Osteocyte (in vitro differentiated cells): ENCODE results near the gene DAZAP1. TPM values are rescaled to one million over a fixed set of nuclear protein-coding genes. Genes with fewer than 3 reads are reported as not detected.

Experiments
- DNase-seq: peaks from one replicate; pipeline ENCODE4 v3.0.0; 2021; ENCODE audit warnings: mixed read lengths; ENCODE audit not compliant: unreplicated experiment; ENCODE audit errors: extremely low spot score
- H3K27ac Mint-ChIP-seq: one replicate; pipeline ENCODE4 v1.8.0; 2021; ENCODE audit warnings: mild to moderate bottlenecking, mixed read lengths; ENCODE audit not compliant: unreplicated experiment
- H3K27me3 Mint-ChIP-seq: one replicate; pipeline ENCODE4 v1.8.0; 2021; ENCODE audit warnings: mixed read lengths; ENCODE audit not compliant: unreplicated experiment
- H3K36me3 Mint-ChIP-seq: one replicate; pipeline ENCODE4 v1.8.0; 2021; ENCODE audit warnings: mixed read lengths; ENCODE audit not compliant: unreplicated experiment
- H3K4me1 Mint-ChIP-seq: one replicate; pipeline ENCODE4 v1.8.0; 2021; ENCODE audit warnings: mixed read lengths; ENCODE audit not compliant: unreplicated experiment
- H3K4me3 Mint-ChIP-seq: one replicate; pipeline ENCODE4 v1.8.0; 2021; ENCODE audit warnings: mild to moderate bottlenecking, moderate library complexity, mixed read lengths; ENCODE audit not compliant: unreplicated experiment
- H3K9me3 Mint-ChIP-seq: one replicate; pipeline ENCODE4 v1.8.0; 2021; ENCODE audit warnings: mixed read lengths; ENCODE audit not compliant: unreplicated experiment
- total RNA-seq: library from RNA; stranded (reverse); gene quantifications from 2 replicates; pipeline ENCODE4 v1.2.1, GENCODE V29; 2021
- TF ChIP-seq, protein P1 (sequence below): fragments of 200-600 bp; sonication (generic); IDR thresholded peaks from 2 replicates; pipeline ENCODE4 v1.5.0; 2021; ENCODE audit warnings: antibody characterized with exemption, mild to moderate bottlenecking, moderate library complexity

DAZAP1 gene
- total RNA-seq, 1 donor from 2014 or later, result 101 TPM

DNA sequence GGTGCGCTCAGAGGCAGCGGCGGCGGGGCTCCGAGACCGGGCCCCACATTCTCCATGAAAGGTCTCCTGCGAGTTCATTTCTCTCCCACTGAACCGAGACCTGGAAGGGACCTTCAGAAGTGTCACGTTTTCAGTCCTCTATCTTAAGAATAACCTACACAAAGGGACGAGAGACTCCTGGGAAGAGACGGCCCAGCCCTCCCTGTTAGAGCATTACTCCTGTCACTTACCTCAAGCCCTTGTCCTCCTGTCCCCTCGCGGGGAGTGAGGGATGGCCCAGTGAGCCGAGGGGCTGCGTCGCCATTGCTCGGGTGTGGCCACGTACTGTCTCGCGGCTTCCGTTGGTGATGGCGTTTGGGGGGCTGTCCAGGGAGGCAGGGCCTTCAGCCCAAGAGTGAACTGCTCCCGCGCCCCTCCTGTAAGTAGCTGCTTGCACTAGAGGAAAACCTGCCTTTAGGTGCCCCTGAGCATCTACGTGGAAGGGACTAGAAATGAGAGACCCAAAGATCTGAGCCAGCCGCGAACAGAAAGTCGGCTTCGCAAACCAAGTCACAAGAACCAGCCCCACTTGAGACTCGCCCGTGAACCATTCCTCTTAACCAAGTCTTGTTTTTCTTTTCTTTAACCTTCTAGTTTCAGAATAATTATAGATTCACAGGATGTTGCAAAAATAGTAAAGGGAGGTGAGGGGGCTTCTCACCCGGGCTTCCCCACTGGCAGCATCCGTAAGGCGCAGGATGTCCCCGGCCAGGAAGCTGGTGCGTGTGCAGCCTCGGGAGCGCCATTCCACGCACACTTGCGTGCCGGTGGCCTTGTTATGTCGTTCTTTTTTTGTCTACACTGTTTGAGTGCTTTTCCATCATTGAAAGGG, 44.8 kb upstream of the DAZAP1 start:
- peak overlapping the region; percentile 7 for H3K4me3 Mint-ChIP-seq
- no peaks in the 10 kb centered on the region for H3K9me3 Mint-ChIP-seq

DNA sequence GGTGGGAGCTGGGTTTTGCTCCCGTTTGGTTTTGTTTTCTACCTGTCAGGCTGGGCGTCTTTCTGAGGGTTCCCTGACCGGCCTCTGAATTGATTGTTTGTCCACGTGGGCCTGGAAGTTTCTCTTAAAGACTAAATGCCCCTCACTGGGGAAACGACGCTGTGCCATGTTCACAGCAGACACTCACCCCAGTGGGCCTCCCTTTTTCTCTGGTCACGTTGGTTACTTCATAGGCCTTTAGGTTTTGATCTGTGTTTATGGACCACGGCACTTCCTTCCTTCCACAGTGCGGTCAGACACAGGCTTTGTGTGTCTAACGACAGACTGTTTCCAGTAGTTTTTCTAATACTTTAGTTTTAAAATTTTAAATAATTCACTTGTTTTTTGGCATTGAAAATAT, 43.8 kb upstream of the DAZAP1 start:
- Mint-ChIP-seq H3K27ac (no peak overlapping the region), H3K4me1 (peaks cover 31% of the 10 kb centered on the region), H3K27me3 (no peaks in the 10 kb centered on the region), H3K4me3 (no peak overlapping the region), H3K9me3 (no peaks in the 10 kb centered on the region), H3K36me3 (peaks cover 27% of the 10 kb centered on the region)
- TF ChIP-seq, protein P1, sequence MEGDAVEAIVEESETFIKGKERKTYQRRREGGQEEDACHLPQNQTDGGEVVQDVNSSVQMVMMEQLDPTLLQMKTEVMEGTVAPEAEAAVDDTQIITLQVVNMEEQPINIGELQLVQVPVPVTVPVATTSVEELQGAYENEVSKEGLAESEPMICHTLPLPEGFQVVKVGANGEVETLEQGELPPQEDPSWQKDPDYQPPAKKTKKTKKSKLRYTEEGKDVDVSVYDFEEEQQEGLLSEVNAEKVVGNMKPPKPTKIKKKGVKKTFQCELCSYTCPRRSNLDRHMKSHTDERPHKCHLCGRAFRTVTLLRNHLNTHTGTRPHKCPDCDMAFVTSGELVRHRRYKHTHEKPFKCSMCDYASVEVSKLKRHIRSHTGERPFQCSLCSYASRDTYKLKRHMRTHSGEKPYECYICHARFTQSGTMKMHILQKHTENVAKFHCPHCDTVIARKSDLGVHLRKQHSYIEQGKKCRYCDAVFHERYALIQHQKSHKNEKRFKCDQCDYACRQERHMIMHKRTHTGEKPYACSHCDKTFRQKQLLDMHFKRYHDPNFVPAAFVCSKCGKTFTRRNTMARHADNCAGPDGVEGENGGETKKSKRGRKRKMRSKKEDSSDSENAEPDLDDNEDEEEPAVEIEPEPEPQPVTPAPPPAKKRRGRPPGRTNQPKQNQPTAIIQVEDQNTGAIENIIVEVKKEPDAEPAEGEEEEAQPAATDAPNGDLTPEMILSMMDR, result no peak
- DNase-seq, result no peak

More for the DNA sequence above, 44.8 kb upstream of the DAZAP1 start:
- Mint-ChIP-seq H3K36me3 (peaks cover 35% of the 10 kb centered on the region), H3K4me1 (peaks cover 31% of the 10 kb centered on the region), H3K27me3 (no peaks in the 10 kb centered on the region), H3K27ac (peak overlapping the region; percentile 91)
- TF ChIP-seq, protein P1, result no peak
- no peak for DNase-seq

DNA sequence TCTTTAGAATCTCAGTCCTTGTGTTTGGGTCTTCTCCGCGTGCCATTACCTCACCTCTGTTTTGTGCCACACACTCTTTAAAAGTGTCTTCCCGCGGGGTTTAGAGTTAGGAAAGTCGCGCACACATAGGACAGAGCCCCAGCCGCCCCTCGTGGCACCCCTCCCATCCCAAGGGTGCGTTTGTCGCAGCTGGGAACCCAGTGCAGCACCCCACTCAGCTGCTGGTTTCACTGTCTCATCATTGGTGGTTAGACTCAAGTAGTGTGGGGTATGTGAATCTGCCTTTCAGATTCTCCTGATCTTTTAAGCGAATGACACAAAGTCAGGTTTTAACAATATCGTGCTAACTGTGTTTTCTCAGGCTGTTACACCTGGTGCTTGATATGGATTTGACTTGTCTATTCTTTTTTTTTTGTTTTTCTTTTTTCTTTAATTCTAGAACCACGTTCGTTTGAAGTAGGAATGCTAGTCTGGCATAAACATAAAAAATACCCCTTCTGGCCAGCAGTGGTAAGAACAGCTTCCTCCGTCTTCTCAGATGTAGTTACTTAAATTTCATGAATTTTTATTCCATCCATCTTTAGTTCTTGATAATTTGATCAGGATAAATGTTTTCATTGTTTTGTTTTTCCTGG, 43.2 kb upstream of the DAZAP1 start:
- Mint-ChIP-seq H3K36me3 (peaks cover 22% of the 10 kb centered on the region), H3K9me3 (no peaks in the 10 kb centered on the region), H3K27ac (peak overlapping the region; percentile 23), H3K27me3 (no peaks in the 10 kb centered on the region), H3K4me3 (no peak overlapping the region), H3K4me1 (peaks cover 31% of the 10 kb centered on the region)
- DNase-seq, result no peak
- TF ChIP-seq, protein P1, result peak; percentile 39

DNA sequence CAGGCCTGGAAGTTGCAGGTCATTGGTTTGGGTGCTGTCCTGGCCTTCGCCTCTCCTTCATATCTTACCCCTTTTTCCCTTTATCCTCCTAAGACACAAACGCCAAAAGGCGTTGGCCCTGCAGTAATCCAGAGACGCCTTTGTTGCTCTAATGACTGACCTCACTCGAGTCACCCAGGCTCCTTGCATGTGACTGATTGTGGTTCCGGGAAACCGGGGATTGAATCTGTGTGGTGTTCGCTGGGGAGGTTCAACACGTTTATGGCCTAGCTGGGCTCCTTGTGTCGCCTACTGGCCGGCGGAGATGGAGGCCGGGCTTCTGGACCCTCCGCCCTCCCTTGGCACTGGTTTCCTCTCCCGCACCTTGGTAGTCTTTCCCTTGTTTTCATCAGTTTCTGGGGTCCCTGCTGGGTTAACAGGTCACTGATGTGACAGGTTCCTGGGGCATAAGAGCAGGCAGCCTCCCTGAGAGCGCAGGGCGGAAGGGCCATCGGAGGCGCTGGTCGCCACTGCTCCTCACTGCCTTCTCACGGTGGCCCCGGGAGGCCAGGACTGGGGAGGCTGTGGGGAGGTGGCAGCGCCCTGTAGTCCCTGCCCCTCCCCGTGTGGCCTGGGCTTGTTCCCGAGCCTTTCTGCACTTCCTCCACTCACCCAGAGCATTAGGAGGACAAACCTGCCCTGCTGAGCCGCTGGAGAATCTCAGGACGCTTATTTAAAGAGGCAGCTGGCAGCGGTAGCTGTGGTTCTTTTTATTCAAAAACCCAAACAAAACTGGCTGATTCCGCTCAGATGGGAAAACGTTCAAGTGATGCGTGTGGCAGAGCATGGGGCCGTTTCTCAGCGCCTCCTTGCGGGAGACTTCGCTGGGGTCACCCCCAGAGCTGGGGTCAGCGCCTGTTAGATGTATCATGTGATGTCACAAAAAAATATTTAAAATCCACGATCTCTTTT, 41.8 kb upstream of the DAZAP1 start:
- Mint-ChIP-seq H3K9me3 (no peaks in the 10 kb centered on the region), H3K4me3 (no peak overlapping the region), H3K36me3 (peaks cover 23% of the 10 kb centered on the region), H3K4me1 (peaks cover 22% of the 10 kb centered on the region), H3K27me3 (no peaks in the 10 kb centered on the region), H3K27ac (no peak overlapping the region)
- DNase-seq, result no peak
- TF ChIP-seq, protein P1, result no peak
